Upper lobe of left lung (tissue), 4 donors: Measurements from ENCODE around the gene SMIM29.

Experiments
- EP300 ChIP-seq, 4 donors: sonication (generic); formaldehyde crosslinking; IDR thresholded peaks; one replicate each; pipeline ENCODE4 v1.5.1; 2017; ENCODE audit warnings: antibody characterized with exemption in 4 of 4, control low read depth in 2 of 4
- POLR2A ChIP-seq, 4 donors: fragments of 450-650 bp; IDR thresholded peaks; one replicate each; pipeline ENCODE4 v1.5.1; 2016 to 2017; ENCODE audit warnings: antibody characterized with exemption in 4 of 4, mild to moderate bottlenecking in 2 of 4
- POLR2AphosphoS5 ChIP-seq, 2 donors: sonication (generic); formaldehyde crosslinking; IDR thresholded peaks; one replicate each; pipeline ENCODE4 v1.5.1; 2017; ENCODE audit warnings: antibody characterized with exemption in 2 of 2
- TF ChIP-seq, protein P1 (sequence below), 6 experiments: fragments of 450-650 bp in 4 of 6; fragments of 200-600 bp in 2 of 6; sonication (generic) in 2 of 6; IDR thresholded peaks; one replicate each; pipeline ENCODE4 v1.5.1; 2016 to 2019; ENCODE audit warnings: antibody characterized with exemption in 6 of 6

DNA sequence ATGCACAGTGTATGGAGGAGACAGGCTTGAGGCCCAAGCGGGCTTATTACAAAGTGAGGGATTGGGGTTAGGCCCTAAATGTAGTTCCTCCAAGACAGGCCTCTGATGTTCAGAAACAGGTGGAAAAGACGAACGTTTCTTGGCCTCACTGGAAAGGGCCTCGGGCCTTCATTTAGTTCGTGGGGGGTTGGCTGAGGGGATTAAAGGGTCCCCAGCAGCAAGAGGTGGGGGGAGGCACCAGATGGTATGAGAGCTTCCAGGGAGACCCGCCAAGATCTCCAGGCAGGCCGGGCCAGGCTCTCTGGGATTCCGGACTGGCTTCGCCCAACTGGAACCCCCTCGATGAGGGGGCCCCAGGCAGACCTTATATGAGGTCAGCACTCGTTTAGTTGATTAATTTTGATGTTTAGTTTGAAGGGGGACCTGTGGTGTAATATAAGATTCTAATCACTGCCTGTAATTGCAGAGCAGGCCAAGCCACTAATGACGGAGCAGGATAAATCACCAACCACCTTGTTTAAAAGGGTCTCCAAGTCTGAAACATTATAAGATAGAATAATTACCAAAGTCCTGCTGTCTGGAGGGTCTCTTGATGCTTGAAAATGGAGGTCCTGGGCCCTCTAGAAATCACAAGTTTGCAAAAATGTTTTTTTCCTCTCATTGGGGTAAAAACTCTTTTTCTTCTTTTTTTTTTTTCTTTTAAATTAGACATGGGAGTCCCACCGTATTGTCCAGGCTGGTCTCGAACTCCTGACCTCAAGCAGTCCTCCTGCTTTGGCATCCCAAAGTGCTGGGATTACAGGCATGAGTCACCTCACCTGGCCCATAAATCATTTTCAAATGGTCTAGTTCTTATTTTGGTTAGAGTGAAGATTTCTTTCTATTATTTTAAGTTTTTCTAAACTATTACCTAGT is 10.0 kb downstream of the SMIM29 start:
- TF ChIP-seq POLR2AphosphoS5 (IDR thresholded peaks at IDR 0.05) (no peak), EP300 (IDR thresholded peaks at IDR 0.05) (no peak), POLR2A (IDR thresholded peaks at IDR 0.05) (no peak)
- TF ChIP-seq, protein P1, sequence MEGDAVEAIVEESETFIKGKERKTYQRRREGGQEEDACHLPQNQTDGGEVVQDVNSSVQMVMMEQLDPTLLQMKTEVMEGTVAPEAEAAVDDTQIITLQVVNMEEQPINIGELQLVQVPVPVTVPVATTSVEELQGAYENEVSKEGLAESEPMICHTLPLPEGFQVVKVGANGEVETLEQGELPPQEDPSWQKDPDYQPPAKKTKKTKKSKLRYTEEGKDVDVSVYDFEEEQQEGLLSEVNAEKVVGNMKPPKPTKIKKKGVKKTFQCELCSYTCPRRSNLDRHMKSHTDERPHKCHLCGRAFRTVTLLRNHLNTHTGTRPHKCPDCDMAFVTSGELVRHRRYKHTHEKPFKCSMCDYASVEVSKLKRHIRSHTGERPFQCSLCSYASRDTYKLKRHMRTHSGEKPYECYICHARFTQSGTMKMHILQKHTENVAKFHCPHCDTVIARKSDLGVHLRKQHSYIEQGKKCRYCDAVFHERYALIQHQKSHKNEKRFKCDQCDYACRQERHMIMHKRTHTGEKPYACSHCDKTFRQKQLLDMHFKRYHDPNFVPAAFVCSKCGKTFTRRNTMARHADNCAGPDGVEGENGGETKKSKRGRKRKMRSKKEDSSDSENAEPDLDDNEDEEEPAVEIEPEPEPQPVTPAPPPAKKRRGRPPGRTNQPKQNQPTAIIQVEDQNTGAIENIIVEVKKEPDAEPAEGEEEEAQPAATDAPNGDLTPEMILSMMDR (IDR thresholded peaks at IDR 0.05) = no peak
